Adipocyte (in vitro differentiated cells): ENCODE results near the gene SORL1.
"Not testable (repeated sequence)": the region's sequence is repeated elsewhere in the genome, so short reads cannot be mapped to it uniquely, and the experiment has no call there.

Source experiments
- DNase-seq: peaks from one replicate; pipeline ENCODE4 v3.0.0-alpha.2; 2015; ENCODE audit warnings: low read depth
- H3K27me3 ChIP-seq: replicated peaks from 2 replicates; pipeline ENCODE4 v1.7.0; 2013; ENCODE audit warnings: mild to moderate bottlenecking, low read length, moderate library complexity; ENCODE audit not compliant: control insufficient read depth, insufficient read depth
- H3K36me3 ChIP-seq: 2 replicates; pipeline ENCODE4 v1.7.0; 2013; ENCODE audit warnings: low read length, mild to moderate bottlenecking, moderate library complexity; ENCODE audit not compliant: control insufficient read depth, insufficient read depth, severe bottlenecking
- H3K4me1 ChIP-seq: 2 replicates; pipeline ENCODE4 v1.7.0; 2013; ENCODE audit warnings: mild to moderate bottlenecking, low read length, moderate library complexity; ENCODE audit not compliant: control insufficient read depth, insufficient read depth
- H3K4me3 ChIP-seq: 2 replicates; pipeline ENCODE4 v1.7.0; 2013; ENCODE audit warnings: mild to moderate bottlenecking, low read length, moderate library complexity
- H3K9ac ChIP-seq: 2 replicates; pipeline ENCODE4 v1.7.0; 2013; ENCODE audit warnings: mild to moderate bottlenecking, low read length, moderate library complexity
- H3K9me3 ChIP-seq: 2 replicates; pipeline ENCODE4 v1.7.0; 2013; ENCODE audit warnings: mild to moderate bottlenecking, low read length, moderate library complexity; ENCODE audit not compliant: control insufficient read depth

Gene SORL1

DNA sequence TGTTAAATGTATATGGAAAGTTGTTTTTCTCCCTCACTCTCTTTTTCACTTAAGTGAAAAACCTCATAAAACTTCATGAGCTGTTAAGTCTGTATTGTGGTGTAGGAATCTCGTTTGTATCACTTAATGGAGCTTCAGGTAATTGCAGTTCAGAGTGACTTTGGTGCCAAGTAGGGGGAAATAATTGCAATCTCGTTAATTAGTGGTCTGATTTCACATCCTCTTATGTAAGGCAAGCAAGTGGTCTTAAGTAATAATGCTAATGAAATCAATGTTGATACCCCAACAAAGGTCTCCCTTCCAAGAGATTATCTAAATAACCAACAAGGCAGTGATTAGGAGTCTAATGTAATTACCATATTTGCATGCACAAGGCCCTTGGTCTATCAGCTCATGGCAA lies 174.9 kb downstream of the SORL1 start:
- DNase-seq = no peak
- Histone ChIP-seq H3K4me3 (no peak overlapping the region), H3K36me3 (no peaks in the 10 kb centered on the region), H3K27me3 (no peaks in the 10 kb centered on the region), H3K9me3 (no peaks in the 10 kb centered on the region), H3K9ac (no peak overlapping the region), H3K4me1 (peaks cover 24% of the 10 kb centered on the region)

- no peaks in the 10 kb centered on the region for H3K9me3 ChIP-seq
- H3K27me3 ChIP-seq = no peaks in the 10 kb centered on the region
- DNase-seq = peak; percentile 82
- H3K36me3 ChIP-seq = no peaks in the 10 kb centered on the region
- H3K4me3 ChIP-seq = no peak overlapping the region
- H3K9ac ChIP-seq = no peak overlapping the region
- peaks cover 33% of the 10 kb centered on the region for H3K4me1 ChIP-seq
Measured at GRCh38 chr11:121630041-121630440, 177.9 kb downstream of the SORL1 start.

DNA sequence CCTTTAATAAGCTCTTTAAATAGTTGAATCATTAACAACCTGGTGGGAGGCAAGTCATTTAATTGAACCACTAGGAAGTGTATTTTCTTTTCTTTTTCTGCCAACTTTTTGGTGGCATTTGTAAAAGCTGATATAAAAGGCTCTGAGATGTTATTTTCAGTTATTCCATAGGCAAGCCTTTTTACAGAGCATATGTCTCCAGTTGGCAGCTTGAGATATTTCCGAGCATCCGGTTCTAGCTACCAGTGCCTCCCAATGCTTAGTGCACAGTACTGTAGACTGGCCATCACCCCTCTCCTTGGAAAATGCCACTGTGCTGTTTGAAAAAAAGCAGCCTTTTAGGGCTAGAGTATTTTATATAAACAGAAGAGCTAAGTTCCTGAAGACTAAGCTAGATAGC lies 179.3 kb downstream of the SORL1 start:
- no peaks in the 10 kb centered on the region for H3K27me3 ChIP-seq
- H3K4me3 ChIP-seq = no peak overlapping the region
- DNase-seq = no peak
- H3K36me3 ChIP-seq = no peaks in the 10 kb centered on the region
- peaks cover 26% of the 10 kb centered on the region for H3K4me1 ChIP-seq
- H3K9me3 ChIP-seq = no peaks in the 10 kb centered on the region
- H3K9ac ChIP-seq = no peak overlapping the region

DNA sequence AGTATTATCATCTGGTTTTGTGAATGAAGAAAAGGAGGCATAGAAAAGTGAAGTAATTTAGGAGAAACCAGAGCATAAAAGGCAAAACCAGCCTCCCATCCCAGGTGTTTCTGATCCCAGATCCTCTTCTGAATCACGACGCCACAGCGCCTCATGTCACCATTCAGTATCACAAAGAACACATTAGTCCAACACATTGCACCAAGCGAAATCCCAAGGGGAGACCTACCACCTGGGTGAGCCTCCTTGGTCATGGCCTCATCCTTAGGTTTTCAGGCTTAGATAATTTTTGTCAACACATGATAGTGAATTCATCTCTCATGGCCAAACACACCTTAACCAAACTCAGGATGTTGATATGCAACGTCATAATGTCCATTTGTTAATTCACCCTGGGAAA lies 182.2 kb downstream of the SORL1 start:
- Histone ChIP-seq H3K27me3 (no peaks in the 10 kb centered on the region), H3K4me3 (peak overlapping the region; percentile 41), H3K9me3 (no peaks in the 10 kb centered on the region), H3K4me1 (peaks cover 31% of the 10 kb centered on the region), H3K36me3 (no peaks in the 10 kb centered on the region), H3K9ac (no peak overlapping the region)
- DNase-seq = no peak

DNA sequence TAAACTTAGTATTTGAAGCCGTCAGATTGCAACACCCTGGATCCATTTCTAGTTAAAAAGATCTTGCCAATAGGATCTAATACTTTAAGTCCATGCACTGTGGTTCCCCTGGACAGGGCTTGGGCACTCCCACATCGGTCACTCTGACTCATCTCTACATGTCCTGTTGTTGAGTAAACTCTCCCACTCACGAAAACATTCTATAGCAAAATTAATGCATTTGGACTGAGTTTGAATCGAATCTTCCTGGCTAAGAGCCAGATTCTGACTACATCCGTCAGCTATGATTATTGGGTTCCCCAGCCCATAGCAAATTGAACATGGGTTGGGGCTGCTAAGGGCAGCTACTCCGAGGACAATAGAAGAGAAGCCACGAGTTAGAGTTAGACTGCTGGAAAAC lies 182.8 kb downstream of the SORL1 start:
- DNase-seq = peak; percentile 92
- Histone ChIP-seq H3K9ac (no peak overlapping the region), H3K27me3 (no peaks in the 10 kb centered on the region)

DNA sequence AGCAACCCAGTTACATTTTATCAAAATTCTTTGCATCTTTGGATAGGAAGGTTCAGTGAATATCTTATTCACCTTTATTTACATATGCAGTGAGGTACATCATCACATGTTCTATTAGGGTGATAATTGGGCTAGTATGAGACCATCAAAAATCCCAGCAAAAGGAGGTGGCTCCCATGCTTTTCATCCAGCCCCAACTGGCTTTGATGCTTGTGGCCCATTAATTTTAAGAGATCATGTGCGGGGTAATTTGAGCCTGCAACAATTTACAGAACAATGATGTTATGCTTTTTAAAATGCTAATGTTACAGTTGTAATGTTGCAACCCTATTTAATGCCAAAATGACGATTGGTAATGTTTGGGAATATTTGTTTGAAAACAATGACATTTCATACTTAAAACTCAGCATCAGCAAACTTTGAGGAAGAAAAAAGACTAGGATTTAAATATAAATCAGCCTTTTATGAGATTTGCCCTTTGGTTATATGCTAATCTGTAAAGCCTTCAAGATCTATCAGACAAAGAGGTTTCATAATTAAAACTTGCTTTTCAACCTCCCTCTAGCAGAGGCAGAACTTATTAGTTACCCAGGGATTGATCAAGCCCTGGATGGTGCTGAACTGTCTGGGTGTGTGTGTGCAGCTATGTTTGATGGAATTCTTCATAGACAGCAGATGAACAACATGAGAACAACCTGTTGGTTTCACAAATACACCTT lies 184.1 kb downstream of the SORL1 start:
- H3K27me3 ChIP-seq = no peaks in the 10 kb centered on the region
- no peak overlapping the region for H3K9ac ChIP-seq
- H3K36me3 ChIP-seq = no peaks in the 10 kb centered on the region
- H3K9me3 ChIP-seq = no peaks in the 10 kb centered on the region
- no peak for DNase-seq
- peaks cover 18% of the 10 kb centered on the region for H3K4me1 ChIP-seq
- no peak overlapping the region for H3K4me3 ChIP-seq

More for the DNA sequence above, 182.8 kb downstream of the SORL1 start:
- Histone ChIP-seq H3K4me1 (peaks cover 26% of the 10 kb centered on the region), H3K4me3 (peak overlapping the region; percentile 41), H3K36me3 (no peaks in the 10 kb centered on the region), H3K9me3 (no peaks in the 10 kb centered on the region)

- no peak for DNase-seq
- Histone ChIP-seq H3K4me3 (no peak overlapping the region), H3K9me3 (no peaks in the 10 kb centered on the region), H3K4me1 (peaks cover 18% of the 10 kb centered on the region), H3K27me3 (no peaks in the 10 kb centered on the region), H3K36me3 (no peaks in the 10 kb centered on the region), H3K9ac (no peak overlapping the region)
Measured at GRCh38 chr11:121636800-121637176, 184.7 kb downstream of the SORL1 start.

- not testable (repeated sequence) for DNase-seq, H3K4me3 ChIP-seq, H3K9me3 ChIP-seq, H3K9ac ChIP-seq, H3K36me3 ChIP-seq, H3K27me3 ChIP-seq
- peaks cover 18% of the 10 kb centered on the region for H3K4me1 ChIP-seq
Measured at GRCh38 chr11:121637587-121637986, 185.5 kb downstream of the SORL1 start.

DNA sequence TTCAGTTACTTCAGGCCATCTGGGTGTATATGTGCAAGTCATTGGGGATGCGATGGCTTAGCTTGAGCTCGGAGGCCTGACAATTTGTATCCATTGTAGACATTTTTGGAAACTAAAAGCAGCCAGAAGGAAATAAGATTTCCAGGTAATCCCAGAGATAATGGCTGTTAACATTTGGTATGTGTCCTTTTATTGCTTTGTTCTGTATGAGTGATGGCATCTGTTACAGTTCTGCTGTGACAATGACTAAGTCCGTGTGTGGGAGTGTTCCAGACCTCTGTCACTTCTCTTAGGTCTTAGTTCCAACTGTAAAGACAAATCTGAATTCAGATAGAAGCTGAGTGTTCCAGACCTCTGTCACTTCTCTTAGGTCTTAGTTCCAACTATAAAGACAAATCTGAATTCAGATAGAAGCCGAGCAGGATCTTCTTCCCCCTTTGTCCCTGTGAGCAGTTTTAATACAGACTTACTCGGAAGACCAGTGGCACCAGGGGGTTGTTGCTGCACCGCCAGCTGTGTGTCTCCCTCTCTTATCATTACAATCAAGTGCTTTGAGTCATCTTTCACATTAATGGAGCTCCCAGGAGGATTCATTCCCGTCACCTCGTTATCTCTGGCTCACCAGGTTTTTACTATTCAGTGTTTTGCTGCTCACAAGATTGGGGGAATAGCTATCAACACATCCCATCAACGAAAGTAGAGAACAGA lies 191.5 kb downstream of the SORL1 start:
- Histone ChIP-seq H3K4me3 (no peak overlapping the region), H3K9ac (no peak overlapping the region)

DNA sequence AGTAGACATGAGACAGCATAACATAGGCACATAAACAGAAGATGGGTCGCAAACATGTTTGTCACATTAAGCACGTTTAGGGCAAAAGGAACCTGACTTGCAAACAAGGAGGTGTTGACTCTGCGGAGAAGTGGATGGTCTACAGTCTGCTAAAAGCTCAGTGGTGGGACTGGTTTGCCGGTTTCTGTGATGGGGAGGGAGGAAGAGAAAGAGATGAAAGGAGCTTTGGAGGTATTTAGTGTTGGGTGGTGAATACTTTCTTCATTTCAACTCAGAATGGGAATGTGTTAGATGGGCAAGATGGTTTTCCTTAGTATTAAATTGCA lies 192.0 kb downstream of the SORL1 start:
- H3K36me3 ChIP-seq = no peaks in the 10 kb centered on the region
- no peaks in the 10 kb centered on the region for H3K4me1 ChIP-seq
- no peak for DNase-seq
- H3K9ac ChIP-seq = no peak overlapping the region
- H3K9me3 ChIP-seq = no peaks in the 10 kb centered on the region
- no peak overlapping the region for H3K4me3 ChIP-seq
- H3K27me3 ChIP-seq = no peaks in the 10 kb centered on the region

More for the DNA sequence above, 191.5 kb downstream of the SORL1 start:
- Histone ChIP-seq H3K27me3 (no peaks in the 10 kb centered on the region), H3K36me3 (no peaks in the 10 kb centered on the region), H3K9me3 (no peaks in the 10 kb centered on the region), H3K4me1 (no peaks in the 10 kb centered on the region)
- DNase-seq = no peak

- Histone ChIP-seq H3K4me1 (no peaks in the 10 kb centered on the region), H3K9ac (no peak overlapping the region), H3K4me3 (no peak overlapping the region), H3K36me3 (no peaks in the 10 kb centered on the region), H3K9me3 (no peaks in the 10 kb centered on the region), H3K27me3 (no peaks in the 10 kb centered on the region)
- no peak for DNase-seq
Measured at GRCh38 chr11:121645001-121645400, 192.9 kb downstream of the SORL1 start.
